HTR-8/SVneo (cell line): Measurements from ENCODE around the gene HECTD2.
"Not testable (repeated sequence)": the region's sequence is repeated elsewhere in the genome, so short reads cannot be mapped to it uniquely, and the experiment has no call there.

ENCODE experiments used
- DNase-seq: peaks from one replicate; pipeline ENCODE4 v3.0.0; 2011; ENCODE audit warnings: low spot score, mixed read lengths; ENCODE audit not compliant: insufficient read length
- FAIRE-seq: peaks from 2 replicates; lab custom pipeline; 2011; peaks lifted over from hg19 to GRCh38; lab: Jason Lieb, UNC

The HECTD2 gene, protein sequence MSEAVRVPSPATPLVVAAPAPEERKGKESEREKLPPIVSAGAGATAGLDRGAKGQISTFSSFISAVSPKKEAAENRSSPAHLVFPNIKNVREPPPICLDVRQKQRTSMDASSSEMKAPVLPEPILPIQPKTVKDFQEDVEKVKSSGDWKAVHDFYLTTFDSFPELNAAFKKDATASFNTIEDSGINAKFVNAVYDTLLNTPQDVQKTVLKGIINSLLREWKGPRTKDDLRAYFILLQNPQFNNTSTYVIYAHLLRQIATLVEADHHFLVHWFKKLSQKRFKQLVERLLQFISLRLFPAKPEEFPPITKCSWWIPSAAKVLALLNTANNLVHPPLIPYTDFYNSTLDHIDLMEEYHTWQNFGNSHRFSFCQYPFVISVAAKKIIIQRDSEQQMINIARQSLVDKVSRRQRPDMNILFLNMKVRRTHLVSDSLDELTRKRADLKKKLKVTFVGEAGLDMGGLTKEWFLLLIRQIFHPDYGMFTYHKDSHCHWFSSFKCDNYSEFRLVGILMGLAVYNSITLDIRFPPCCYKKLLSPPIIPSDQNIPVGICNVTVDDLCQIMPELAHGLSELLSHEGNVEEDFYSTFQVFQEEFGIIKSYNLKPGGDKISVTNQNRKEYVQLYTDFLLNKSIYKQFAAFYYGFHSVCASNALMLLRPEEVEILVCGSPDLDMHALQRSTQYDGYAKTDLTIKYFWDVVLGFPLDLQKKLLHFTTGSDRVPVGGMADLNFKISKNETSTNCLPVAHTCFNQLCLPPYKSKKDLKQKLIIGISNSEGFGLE

DNA sequence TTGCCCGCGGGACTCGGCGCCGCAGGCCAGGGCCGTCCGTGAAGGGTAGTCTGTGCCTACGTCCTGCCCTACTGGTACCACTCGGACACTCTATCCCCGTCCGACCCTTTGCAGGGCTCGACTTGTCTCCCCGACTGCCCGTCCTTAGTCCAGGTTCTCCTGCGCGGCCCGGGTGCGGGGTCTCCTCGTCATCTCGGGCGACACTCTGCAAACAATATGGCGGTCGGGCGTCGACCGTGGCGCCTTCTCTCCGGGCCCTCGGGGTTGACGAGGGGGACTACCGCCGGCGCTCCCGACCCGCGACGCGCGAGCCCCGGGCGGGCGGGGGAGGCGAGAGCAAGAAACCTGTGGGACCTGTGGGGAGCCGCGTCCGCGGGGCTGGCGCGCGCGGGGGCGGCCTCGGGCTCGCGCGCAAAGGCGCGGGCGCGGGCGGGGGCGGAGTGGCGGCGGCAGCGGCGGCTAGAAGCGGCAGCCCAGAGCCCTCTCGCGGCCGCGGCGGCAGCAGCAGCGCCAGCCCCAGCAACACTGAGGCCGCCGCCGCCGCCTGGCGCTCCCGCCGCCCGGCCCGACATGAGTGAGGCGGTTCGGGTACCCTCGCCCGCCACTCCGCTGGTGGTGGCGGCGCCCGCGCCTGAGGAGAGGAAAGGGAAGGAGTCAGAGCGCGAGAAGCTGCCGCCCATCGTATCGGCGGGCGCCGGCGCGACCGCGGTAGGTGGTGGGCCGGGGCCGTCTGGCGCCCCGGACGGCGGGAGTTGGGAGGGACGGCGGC lies at the start of gene HECTD2:
Gene HECTD2, plus strand, starts transcription at position 476 of the 769 bp plus-strand sequence. Its CDS starts 95 bp downstream, at position 571.
- DNase-seq (peak; percentile 70), FAIRE-seq (no peak)

DNA sequence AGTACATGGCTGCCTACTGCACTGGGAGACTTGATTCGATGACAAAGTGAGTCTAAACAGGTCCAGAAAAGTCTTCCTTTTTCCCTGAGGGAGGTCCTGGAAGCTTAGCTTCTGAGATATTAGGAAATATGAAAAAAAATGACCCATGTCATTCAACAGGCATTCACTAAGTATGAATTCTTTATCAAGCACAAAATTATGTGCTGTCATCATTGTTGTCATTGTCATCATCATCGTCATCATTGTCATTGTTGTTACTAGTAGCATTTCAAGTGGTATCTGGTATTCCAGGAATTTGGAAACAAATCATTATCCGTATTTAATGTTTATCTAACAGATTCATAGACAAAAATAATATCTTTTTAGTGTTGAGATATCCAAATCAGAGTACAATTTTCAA lies 49.7 kb upstream of the HECTD2 start:
- FAIRE-seq (no peak), DNase-seq (no peak)

DNA sequence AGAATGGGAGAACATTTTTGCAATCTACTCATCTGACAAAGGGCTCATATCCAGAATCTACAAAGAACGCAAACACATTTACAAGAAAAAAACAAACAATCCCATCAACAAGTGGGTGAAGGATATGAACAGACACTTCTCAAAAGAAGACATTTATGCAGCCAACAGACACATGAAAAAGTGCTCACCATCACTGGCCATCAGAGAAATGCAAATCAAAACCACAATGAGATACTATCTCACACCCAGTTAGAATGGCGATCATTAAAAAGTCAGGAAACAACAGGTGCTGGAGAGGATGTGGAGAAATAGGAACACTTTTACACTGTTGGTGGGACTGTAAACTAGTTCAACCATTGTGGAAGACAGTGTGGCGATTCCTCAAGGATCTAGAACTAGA lies 44.6 kb upstream of the HECTD2 start:
- FAIRE-seq, DNase-seq: not testable (repeated sequence)

DNA sequence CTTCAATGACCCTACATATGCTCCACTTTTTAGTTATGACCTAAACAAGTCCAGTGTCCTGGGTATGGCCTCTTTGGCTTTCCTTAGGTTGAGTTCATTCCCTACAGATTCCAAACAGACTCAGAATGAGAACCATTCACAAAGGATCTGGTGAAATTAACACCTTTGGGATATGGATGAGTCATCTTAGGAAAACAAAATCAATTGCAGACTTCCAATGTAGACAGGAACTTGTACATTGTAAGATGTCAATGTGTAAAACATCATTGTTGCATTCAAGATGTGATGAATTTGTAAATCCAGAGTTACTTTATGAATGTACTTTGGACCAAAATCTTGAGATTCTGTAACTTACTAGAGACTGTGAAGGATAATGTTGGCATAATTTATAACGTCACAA lies 43.4 kb upstream of the HECTD2 start:
- no peak for FAIRE-seq
- no peak for DNase-seq

DNA sequence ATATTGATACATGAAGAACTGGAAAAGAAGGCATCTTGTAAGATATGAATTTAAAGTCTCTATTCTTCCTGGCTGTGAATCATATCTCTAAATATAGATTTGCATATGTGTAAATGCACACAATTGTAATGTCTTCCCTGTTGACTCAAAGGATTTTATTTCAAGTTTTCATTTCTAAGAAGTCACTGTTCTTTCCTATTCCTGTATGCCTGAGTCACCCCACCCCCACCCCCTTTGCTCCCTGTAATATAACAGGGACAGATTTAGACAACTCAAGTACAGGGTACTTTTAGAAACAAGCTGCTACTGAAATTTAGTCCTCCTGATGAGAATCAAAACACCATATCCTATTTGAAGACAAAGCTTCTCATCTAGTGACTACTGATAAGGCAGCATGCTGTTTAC lies 43.0 kb upstream of the HECTD2 start:
- no peak for DNase-seq
- no peak for FAIRE-seq

DNA sequence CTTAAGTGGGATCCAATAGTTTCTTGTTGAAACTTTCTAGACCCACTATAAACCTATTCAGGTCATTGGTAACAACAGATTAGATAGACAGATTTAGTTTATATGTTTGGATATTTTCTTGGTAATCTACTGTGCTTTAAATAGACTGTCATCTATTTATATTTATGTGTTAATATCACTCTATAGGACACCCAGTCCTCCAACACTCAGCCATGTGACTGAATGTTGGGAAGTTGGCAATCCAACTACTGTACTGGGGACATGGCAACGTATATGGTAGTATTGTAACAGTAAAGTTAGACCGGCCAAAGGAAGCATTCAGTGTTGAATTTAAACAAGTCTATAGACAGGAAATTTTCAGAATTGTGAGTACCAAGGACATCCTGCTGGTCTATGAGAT lies 42.6 kb upstream of the HECTD2 start:
- DNase-seq (no peak), FAIRE-seq (no peak)

DNA sequence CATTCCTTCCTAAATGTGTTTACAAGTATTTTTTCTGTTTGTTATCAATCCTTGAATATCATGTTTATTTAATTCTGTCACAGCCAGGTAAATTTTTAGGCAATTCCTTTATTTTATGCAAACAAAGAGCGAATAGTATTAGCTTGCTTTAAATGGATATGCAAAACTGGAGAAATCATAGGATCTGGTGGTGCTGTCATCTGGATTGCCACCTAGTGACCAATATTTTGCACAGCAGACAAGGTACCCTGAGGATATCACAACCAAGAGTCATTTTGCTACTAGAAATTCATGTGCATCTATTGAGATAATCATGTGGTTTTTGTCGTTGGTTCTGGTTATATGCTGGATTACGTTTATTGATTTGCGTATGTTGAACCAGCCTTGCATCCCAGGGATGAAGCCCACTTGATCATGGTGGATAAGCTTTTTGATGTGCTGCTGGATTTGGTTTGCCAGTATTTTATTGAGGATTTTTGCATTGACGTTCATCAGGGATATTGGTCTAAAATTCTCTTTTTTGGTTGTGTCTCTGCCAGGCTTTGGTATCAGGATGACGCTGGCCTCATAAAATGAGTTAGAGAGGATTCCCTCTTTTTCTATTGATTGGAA lies 40.1 kb upstream of the HECTD2 start:
- not testable (repeated sequence) for DNase-seq

DNA sequence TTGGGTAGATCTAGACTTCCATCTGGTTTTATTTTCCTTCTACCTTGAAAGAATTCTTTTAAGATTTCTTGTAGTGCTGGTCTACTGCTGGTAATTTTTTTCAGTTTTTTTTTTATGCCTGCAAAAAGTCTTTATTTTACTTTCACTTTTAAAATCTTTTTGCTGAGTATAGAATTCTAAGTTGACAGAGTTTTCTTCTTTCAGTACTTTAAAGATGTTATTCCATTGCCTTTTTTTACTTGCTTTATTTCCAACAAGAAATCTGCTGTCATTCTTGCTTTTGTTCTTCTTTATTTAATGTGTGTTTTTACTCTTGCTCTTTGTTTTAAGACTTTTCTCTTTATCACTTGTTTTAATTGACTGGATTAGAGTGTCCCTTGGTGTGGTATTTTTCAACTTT lies 36.1 kb upstream of the HECTD2 start:
- DNase-seq (no peak), FAIRE-seq (no peak)

More for the DNA sequence above, 40.1 kb upstream of the HECTD2 start:
- FAIRE-seq = peak; percentile 59

DNA sequence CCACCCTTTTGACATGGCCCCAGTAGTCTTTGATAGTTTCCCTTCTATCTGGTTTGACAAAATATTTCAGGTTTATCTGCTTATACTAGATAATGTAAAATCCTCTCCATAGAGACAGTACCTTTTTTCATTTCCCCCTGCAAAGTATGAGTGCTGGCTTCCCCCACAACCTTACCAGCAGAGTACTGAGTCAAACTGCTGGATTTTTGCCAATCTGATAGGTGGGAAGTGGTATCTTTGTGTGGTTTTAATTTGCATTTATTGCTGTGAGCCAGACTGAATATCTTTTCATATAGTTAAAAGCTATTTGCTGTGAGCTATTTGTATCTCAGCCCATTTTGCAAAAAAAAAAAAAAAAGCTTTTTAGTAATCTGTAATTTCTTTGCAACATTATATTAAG lies 32.1 kb upstream of the HECTD2 start:
- no peak for FAIRE-seq
- no peak for DNase-seq

DNA sequence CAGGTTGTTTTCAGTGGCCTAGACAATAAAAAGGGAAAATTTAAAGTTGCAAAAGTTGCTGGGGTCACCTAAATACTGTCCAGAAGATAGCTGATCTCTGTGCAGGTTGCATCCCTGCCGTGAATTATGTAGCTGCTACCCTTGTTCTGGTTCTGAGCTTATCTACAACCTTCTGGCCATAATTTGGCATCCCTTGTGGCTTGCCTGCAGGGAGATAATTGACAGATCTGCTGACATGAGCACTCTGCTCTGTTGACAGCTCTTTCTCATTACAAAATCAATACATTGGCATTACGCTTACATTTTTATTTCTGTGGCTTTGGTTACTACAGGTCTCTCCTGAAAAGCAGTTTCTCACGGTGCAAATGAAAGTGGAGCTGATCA lies 29.3 kb upstream of the HECTD2 start:
- no peak for FAIRE-seq
- no peak for DNase-seq

DNA sequence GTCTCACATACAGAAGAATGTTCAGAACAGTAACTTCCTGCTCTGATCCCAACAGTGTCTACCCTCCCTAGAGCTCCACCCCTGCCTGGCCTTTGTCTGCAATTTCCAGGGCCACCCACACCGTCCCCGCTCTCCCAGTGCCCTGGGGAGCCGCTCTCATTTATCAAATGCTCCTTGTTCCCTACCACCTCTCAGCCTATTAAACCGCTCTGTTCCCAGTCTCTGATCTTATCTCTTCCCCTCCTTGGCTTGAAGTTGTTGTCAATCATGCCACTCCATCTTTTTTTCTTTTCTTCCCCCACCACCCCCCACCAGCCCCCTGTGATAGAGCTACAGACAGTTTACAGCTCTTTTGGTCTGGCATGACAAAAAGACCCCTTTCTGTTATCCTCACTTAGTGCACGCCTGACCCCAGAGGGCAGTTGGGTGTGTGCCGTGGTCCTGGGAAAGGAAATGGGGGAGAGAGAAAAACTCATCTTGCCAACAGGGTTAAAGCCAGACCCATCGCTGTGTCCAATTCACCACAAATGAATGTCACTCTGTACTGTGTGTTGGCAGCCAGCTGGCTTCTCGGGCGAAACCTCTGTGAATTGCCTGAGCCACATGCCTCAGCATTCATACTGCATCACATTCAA lies 28.8 kb upstream of the HECTD2 start:
- no peak for DNase-seq
- FAIRE-seq = no peak

DNA sequence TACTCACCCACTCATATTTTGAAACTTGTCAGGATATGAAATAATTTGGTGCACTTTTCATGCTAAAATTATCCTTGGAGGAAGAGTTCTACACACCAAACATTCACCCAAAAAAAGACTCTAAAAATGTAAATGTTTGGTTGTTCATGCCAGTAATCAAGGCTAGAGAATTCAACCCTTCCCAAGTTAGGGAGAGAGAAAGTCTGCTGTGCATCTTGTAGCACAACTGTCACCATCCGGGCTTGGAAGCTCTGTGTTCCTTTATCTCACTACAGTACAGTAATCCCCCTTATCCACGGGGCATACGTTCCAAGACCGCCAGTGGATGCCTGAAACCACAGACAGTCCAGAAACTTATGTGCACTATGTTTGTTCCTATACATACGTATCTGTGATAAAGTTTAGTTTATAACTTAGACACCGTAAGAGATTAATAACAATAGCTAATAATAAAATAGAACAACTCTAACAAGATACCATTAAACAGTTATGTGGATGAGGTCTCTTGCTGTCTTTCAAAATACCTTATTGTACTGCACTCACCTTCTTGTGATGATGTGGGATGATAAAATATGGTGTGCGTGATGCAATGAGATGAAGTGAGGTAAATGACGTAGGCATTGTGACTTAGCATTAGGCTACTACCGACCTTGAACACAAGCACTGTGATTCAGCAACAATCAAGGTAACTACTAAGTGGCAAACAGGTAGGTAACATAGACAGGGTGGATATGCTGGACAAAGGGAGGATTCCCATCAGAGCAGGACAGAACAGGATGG lies 24.6 kb upstream of the HECTD2 start:
- FAIRE-seq = no peak
- no peak for DNase-seq

DNA sequence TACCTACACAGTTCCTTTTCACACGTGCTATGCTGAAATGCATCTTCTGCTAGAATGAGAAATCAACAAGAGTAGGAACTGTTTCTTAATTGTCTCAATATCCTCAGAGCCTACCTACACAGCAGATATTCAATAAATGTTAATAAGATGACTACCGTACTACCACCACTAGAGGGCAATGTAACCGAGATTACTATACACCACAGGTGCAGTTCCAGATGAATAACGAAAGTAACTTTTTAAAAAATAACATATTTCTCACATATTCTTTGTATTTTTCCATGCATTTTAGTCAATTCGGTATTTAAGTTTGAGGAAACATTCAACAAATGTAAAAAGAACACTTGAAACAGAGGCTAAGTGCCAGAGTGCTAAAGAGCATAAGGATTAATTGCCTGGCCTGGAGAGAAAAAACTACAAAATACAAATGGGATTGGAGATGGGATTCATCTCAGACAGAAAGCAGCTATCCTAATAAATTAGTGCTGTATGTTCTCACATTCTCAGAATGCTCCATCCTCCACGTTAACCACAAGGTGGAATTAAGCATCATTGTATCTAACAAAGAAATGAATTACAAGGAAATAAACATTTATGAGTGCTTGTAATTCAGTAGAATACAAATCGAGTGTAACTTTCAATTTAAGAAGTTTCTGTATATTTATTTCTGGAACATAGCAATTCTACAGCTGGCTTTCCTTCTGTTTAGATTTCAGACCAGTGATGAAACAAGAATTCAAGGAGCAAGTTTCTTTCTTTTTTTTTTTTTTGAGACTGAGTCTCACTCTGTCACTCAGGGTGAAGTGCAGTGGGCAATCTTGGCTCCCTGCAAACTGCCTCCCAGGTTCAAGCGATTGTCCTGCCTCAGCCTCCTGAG lies 20.3 kb upstream of the HECTD2 start:
- no peak for DNase-seq

DNA sequence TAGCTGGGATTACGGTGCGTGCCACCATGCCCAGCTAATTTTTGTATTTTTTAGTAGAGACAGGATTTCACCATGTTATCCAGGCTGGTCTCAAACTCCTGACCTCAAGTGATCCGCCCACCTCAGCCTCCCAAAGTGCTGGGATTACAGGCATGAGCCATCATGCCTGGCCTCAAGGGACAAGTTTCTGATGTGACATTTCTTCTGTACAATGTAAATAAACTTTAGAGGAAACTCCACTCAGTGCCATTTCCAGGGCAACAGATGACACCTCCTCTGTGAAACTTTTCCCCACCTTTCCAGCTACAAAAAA lies 19.7 kb upstream of the HECTD2 start:
- not testable (repeated sequence) for FAIRE-seq, DNase-seq

More for the DNA sequence above, 20.3 kb upstream of the HECTD2 start:
- no peak for FAIRE-seq

DNA sequence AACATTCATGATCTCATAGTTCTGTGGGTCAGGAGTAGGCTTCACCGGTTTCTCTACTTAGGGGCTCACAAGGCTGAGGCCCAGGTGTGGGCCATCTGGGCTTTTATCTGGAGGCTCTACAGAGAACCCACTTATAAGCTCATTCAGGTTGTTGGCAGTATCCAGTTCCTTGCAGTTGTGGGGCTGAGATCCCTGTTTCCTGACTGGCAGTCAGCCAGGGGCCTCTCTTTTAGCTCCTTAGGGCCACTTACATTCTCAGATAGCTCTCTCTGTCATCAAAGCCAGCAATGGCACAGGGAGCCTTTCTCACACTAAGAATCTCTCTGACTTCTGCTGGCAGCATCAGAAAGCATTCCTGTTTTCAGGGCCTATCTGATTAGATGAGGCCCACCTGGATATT lies 18.2 kb upstream of the HECTD2 start:
- DNase-seq = no peak
- no peak for FAIRE-seq

DNA sequence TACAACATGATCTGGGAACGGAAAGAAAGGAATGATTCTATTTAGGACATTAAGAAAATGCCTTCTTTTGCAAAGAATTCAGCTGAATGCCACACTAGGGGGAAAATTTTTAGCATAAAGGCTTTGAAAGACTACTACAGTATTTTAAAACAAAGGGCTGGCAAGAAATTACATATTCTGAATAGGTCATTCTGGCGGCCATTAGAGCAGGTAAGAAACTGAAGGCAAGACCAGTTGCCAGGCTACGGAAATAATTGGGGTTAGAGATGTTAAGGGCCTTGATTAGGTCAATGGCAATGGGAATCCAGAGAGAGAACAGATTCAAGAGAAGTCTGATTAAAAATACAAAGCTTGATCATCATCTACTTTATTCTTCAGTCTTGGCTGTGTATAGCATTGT lies 3.8 kb upstream of the HECTD2 start:
- FAIRE-seq = no peak

DNA sequence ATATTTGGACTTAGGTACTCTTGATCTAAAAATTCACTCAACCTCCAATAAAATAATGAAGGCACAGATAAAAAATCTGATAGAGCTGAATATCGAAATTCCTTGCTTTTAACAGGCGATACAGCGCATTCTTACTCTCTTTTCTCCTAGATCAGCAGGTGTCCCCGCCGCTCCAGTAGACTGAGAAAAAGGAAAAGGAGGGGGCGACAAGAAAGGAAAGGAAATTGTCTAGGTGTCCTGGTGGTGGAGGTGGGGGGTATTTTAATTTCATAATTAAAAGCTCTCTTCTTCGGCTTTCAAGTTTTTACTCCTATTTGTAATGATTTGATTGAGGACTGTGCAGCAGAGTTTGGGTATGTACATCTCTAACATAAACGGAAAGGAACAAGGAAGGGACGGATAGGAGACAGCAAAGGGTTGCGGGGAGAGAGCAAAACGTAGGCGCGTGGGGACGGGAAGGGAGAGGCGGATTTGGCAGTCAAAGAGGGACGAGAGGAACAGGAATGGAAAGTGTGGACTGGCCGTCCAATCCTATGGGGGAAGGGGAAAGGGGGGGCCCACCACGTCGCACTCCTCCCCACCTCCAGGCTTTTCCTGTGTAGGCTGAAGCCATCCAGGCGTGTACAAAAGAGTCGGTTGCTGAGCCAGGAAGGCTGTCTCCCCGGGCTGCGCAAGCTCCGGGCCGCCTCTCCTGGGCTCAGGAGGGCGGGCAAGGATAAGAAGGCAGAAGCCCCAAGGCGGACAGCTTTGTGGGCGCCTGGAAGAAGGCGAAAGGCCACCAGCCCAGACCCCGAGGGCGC lies 875 bp upstream of the HECTD2 start:
- DNase-seq = peak; percentile 68
- FAIRE-seq = no peak

More for the DNA sequence above, 3.8 kb upstream of the HECTD2 start:
- no peak for DNase-seq
